GM23248 (cell line): ENCODE measurements around the gene SETD7.

ENCODE experiments used
- EZH2 ChIP-seq: fragments of 200-600 bp; sonication (generic); IDR thresholded peaks from 2 replicates; pipeline ENCODE4 v1.6.1; 2018; ENCODE audit warnings: antibody characterized with exemption, mild to moderate bottlenecking; ENCODE audit not compliant: insufficient read depth, poor library complexity, severe bottlenecking
- EZH2phosphoT487 ChIP-seq: fragments of 200-600 bp; sonication (generic); IDR thresholded peaks from 2 replicates; pipeline ENCODE4 v1.6.1; 2018; ENCODE audit warnings: antibody characterized with exemption, moderate library complexity, mild to moderate bottlenecking, low read depth; ENCODE audit not compliant: insufficient read depth

GRCh38 chr4:139553751-139554641 lies 2.0 kb downstream of the SETD7 start:
- TF ChIP-seq EZH2phosphoT487, result no peak
- no peak for TF ChIP-seq EZH2
